ENCODE measurements around the gene ZNF148. TPM values are rescaled to one million over a fixed set of nuclear protein-coding genes. Genes with fewer than 3 reads are reported as not detected.

The ZNF148 gene
- total RNA-seq, 1 experiment from 2014 or later: 24.8 TPM

GRCh38 chr3:125375950-125376679 is 990 bp upstream of the ZNF148 start:
- peaks cover 16% of the 10 kb centered on the region; the same call in 1 of the 2 replicates for H3K79me2 ChIP-seq (ENCODE audit: insufficient read depth, low read length)
- H2BK20ac ChIP-seq (ENCODE audit: low read depth, low read length, poor library complexity, severe bottlenecking): no peak overlapping the region
- 0 out of 2 replicates have a peak, but pooled peaks cover 4% of the 10 kb centered on the region for H3K4me1 ChIP-seq (ENCODE audit: insufficient read depth, low read length)
- Mint-ChIP-seq H3K36me3 (ENCODE audit: insufficient read depth in 1 of 3, low read depth in 3 of 3) (peaks cover 0 to 4% (median 0%) of the 10 kb centered on the region in 3 experiments; a peak in 2 of 7 replicates), H3K27ac (peak overlapping the region in 2 of 3 experiments; percentile 74 to 91; a peak in 5 of 7 replicates), H3K4me3 (peak overlapping the region; percentile 90 to 97), H3K27me3 (ENCODE audit: low read depth) (no peaks in the 10 kb centered on the region), H3K4me1 (peaks cover 21 to 24% of the 10 kb centered on the region in 2 experiments), H3K9me3 (no peaks in the 10 kb centered on the region)
- no peak overlapping the region for H2BK5ac ChIP-seq (ENCODE audit: insufficient read length, low read length)
- no peak overlapping the region for H3K18ac ChIP-seq (ENCODE audit: insufficient read length, low read depth, low read length)
- H2AFZ ChIP-seq (ENCODE audit: low read length): no peak overlapping the region
- no peaks in the 10 kb centered on the region for H3K79me1 ChIP-seq (ENCODE audit: insufficient read depth, low read depth, low read length, poor library complexity, severe bottlenecking)
- peak overlapping the region; percentile 77 for H3K9ac ChIP-seq (ENCODE audit: extremely low read depth, insufficient read length, low read length)
- H3K4ac ChIP-seq (ENCODE audit: low read depth, low read length): no peak overlapping the region
- H3T11ph ChIP-seq (ENCODE audit: low read length): no peak overlapping the region
- DNase-seq: no peak
- H2BK15ac ChIP-seq (ENCODE audit: low read depth, low read length): no peak overlapping the region
- no peaks in the 10 kb centered on the region for H3K27me3 ChIP-seq (ENCODE audit: insufficient read depth, low read length)
- H4K91ac ChIP-seq (ENCODE audit: insufficient read length, low read depth, low read length): no peak overlapping the region
- H3K56ac ChIP-seq (ENCODE audit: insufficient read length, low read depth, low read length): no peak overlapping the region
- no peak overlapping the region for H4K8ac ChIP-seq (replicated peaks; ENCODE audit: insufficient read length, low read depth, low read length)
- no peak overlapping the region for H2AK5ac ChIP-seq (ENCODE audit: insufficient read length, low read length)
- WGBS (ENCODE audit: extremely low coverage, insufficient read length, low lambda C conversion rate): no CpG with 5 or more reads among the region's 10 CpGs
- no peak overlapping the region for H2BK12ac ChIP-seq (ENCODE audit: insufficient read length, low read depth, low read length)
- no peak overlapping the region for H3K23ac ChIP-seq (ENCODE audit: insufficient read length, low read depth, low read length)
- peak overlapping the region; percentile 83 for H3K4me2 ChIP-seq (ENCODE audit: insufficient read depth, insufficient read length, low read length)
- H3K9me3 ChIP-seq (ENCODE audit: control insufficient read depth, low read depth, low read length): no peaks in the 10 kb centered on the region
- H3K23me2 ChIP-seq (ENCODE audit: insufficient read length, low read depth, low read length, poor library complexity, severe bottlenecking): peaks cover 12% of the 10 kb centered on the region
- H4K5ac ChIP-seq (ENCODE audit: insufficient read length, low read depth, low read length): no peak overlapping the region
- H4K20me1 ChIP-seq (ENCODE audit: control insufficient read depth, insufficient read depth, insufficient read length): no peaks in the 10 kb centered on the region
- no peak overlapping the region for H2BK120ac ChIP-seq (ENCODE audit: low read depth, low read length, poor library complexity, severe bottlenecking)
- TF ChIP-seq CTCF (conservative IDR thresholded peaks at IDR 0.05): no peak
- H3K27ac ChIP-seq (ENCODE audit: insufficient read length, low read depth, low read length): no peak overlapping the region
- H3K14ac ChIP-seq (ENCODE audit: insufficient read depth, low read length): no peak overlapping the region

Data from H9 (cell line).